ENCODE data around the gene FAM131B.

DNA sequence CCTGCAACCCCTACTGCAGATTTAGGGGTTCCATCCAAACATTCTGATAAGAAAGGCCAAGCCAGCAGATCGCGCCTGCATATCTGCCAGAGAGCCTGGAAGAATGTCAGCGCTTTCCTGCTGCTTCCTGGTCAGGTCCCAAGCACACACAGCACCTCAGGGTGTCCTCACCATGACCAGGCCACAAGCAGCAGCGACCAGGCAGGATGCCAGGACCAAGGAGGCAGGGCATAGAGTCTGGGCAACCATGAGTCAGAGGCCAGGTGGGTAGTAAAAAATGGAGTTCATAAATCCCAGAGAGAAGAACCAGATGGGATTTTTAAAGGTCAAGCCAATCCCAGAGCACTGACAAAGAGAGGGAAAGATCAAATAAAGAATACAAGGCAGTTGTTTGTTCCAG lies 5.5 kb upstream of the FAM131B start:
- TF ChIP-seq CTCF (IDR thresholded peaks at IDR 0.05; ENCODE audit: insufficient read depth, low read length) (no peak), POLR2AphosphoS5 (IDR thresholded peaks at IDR 0.05; ENCODE audit: low read depth) (no peak), GABPA (IDR thresholded peaks at IDR 0.05; ENCODE audit: low read depth) (no peak)
- TF ChIP-seq, protein P1, sequence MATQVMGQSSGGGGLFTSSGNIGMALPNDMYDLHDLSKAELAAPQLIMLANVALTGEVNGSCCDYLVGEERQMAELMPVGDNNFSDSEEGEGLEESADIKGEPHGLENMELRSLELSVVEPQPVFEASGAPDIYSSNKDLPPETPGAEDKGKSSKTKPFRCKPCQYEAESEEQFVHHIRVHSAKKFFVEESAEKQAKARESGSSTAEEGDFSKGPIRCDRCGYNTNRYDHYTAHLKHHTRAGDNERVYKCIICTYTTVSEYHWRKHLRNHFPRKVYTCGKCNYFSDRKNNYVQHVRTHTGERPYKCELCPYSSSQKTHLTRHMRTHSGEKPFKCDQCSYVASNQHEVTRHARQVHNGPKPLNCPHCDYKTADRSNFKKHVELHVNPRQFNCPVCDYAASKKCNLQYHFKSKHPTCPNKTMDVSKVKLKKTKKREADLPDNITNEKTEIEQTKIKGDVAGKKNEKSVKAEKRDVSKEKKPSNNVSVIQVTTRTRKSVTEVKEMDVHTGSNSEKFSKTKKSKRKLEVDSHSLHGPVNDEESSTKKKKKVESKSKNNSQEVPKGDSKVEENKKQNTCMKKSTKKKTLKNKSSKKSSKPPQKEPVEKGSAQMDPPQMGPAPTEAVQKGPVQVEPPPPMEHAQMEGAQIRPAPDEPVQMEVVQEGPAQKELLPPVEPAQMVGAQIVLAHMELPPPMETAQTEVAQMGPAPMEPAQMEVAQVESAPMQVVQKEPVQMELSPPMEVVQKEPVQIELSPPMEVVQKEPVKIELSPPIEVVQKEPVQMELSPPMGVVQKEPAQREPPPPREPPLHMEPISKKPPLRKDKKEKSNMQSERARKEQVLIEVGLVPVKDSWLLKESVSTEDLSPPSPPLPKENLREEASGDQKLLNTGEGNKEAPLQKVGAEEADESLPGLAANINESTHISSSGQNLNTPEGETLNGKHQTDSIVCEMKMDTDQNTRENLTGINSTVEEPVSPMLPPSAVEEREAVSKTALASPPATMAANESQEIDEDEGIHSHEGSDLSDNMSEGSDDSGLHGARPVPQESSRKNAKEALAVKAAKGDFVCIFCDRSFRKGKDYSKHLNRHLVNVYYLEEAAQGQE (IDR thresholded peaks at IDR 0.05; ENCODE audit: insufficient replicate concordance, low read depth): no peak
